CMK (cell line): Measurements from ENCODE around the gene KRTAP22-1.

Experiments
- DNase-seq: peaks from one replicate; pipeline ENCODE4 v3.0.0-alpha.2; 2010; ENCODE audit warnings: low read depth

Gene KRTAP22-1

DNA sequence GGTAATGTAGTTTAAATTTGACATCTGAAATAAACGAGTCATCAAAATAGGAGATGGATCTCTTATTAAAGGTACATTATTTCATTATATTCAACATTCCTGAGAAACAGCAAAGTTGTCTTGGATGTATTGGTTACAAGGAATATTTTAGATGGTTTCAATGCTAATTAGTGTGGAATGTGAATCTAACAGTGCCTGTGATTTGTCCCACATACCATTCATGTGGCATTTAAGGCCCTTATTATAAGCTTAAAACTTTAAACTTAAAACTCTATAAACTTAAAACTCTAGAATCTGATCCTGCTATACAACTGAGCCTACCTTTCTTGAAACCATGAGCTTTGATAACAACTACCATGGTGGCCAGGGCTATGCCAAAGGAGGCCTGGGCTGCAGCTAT is at the start of gene KRTAP22-1:
TSS of gene KRTAP22-1 (plus strand) at position 301 of the 400 bp plus-strand sequence.
- no peak for DNase-seq

DNA sequence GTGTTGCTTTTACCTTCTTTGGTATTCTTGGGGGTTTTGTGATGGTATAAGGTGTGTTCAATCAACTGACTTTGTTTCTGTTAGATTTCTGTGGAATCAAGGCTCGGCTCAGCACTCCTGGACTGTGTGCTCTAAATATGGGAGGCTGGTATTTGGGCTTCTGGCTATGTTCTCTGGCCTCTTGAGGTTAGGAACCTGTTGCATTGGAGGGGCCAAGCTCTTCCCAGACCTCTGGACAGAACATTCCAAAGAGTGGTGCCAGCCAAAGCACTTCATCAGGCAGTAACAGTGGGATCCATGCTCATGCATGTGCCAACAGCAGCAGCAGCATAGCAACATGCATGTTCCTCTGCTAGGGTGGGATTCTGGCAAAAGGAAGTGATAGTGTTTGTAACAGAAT is 48.1 kb upstream of the KRTAP22-1 start:
- no peak for DNase-seq

- no peak for DNase-seq
Observed at GRCh38 chr21:30555095-30555494, 45.8 kb upstream of the KRTAP22-1 start.

DNA sequence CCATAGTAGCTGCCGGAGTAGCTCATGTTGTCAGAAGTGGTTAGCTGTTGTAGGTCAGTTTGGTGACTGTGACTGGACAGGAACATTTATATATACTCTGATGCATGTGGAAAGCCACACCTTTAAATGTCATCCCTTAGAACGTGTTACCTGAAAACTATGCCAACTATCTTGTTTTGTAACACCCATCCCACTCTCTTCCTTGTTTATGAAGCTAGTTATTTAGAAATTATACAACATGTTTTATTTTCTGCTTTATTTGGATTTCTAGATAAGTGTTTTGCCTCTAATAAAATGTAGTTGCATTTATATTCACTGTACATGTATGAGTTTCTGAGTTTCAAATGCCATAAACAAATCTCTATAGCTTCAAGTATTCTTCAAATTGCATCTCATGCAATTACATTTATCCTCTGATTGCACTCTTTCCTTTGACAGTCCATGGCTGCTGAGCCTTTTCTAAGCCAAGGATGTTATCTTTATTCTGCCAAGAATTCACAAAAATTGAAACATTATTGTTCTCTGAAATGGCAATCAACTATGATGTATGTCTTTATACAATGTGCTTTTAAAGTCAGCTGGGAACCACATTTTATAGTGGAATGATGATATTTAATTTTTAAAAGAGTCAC is 39.5 kb upstream of the KRTAP22-1 start, which contains the start of gene KRTAP19-7:
TSS of gene KRTAP19-7 (minus strand) at position 51 of the 632 bp plus-strand sequence. CDS start at position 26, 25 bp downstream.
- DNase-seq: no peak

- DNase-seq: no peak
Observed at GRCh38 chr21:30561957-30562356, 38.9 kb upstream of the KRTAP22-1 start.

GRCh38 chr21:30563072-30563471 is 37.8 kb upstream of the KRTAP22-1 start:
- DNase-seq: no peak

- DNase-seq: no peak
Observed at GRCh38 chr21:30563630-30564029, 37.3 kb upstream of the KRTAP22-1 start.

DNA sequence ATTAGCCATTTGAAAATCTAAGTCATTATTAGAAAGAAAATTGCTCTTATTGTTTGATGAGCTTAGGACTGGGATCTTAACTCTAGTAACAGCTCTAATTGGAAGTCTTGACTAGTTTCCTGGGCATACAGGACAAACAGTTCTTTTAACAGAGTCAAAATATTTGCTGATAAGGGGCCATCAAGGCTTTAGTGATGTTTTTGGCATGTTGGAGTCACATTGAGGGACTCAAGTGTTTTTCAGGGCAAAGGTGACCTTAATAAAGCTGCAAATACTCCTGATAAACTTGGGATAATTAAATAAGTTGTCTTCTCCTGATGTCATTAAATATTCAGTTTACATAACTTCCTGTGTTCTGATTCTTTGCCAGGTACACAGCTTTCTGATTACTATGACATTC is 33.3 kb upstream of the KRTAP22-1 start:
- DNase-seq: no peak

DNA sequence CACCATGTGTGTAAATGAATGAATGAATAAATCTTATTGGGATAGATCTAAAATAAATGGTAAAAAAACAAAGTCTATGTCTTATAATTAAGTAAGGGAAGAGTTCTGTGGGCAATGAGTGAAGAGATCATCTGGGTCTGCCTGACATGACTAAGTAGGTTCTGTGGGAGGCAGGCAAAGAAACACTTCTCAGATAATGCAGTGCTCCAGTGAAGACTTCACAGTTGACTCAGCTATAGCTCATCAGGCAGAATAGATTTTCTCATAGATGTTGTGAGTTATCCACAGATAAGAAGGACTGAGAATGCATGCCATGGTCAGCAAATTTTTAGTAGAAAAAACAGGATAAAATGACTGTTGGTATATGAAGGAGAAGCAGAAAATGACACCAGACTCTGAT is 23.1 kb upstream of the KRTAP22-1 start:
- no peak for DNase-seq

DNA sequence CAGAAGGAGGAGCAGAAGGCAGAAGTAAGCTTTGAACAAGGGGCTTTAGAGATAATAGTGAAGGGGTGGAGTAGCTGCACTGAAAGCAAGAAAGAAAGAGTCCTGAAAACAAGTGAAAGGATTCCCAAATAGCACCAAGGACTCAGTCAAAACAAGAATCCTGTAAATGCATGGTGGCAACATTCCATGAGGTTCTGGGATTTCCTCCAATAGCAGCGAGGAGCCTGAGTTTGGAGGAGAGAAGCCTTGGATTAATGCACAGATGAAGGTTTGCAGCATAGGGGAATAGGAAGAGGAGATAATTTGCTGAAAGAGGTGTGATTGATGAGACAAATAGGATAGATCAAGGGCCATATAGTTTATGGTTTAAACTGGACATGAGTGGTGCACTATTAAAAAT is 21.5 kb upstream of the KRTAP22-1 start:
- no peak for DNase-seq

GRCh38 chr21:30580132-30580531 is 20.8 kb upstream of the KRTAP22-1 start:
- no peak for DNase-seq

DNA sequence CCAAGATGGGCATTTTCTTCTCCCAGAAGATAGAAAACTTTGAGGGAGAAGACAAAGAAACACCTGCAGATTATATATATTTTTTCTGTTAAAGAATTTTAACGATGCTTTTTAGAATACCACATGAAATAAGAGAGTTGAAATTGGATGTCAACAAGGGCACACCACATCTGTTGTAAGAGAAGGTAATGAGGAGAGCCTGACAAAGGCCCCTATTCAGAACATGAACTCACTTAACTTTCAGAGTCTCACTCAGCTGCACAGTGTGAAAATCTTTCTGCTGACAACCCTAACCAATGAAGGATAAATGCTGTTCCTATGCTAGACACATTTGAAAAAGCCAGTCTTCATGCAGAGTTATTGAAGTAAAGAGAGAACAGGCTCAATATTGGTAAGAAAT is 18.0 kb upstream of the KRTAP22-1 start:
- DNase-seq: no peak

GRCh38 chr21:30590297-30590696 is 10.6 kb upstream of the KRTAP22-1 start, which contains the start of gene KRTAP22-2:
KRTAP22-2 (minus strand) TSS chr21:30590397.
- no peak for DNase-seq

GRCh38 chr21:30592140-30592539 is 8.7 kb upstream of the KRTAP22-1 start, which contains the start of gene KRTAP6-3:
KRTAP6-3 (plus strand) TSS chr21:30592440; CDS start chr21:30592446, 6 bp downstream.
- DNase-seq: no peak

- DNase-seq: no peak
Observed at GRCh38 chr21:30598802-30599201, 2.1 kb upstream of the KRTAP22-1 start, which contains the start of gene KRTAP6-2. KRTAP6-2 (minus strand) TSS chr21:30598902; CDS start chr21:30598874, 28 bp downstream.

- no peak for DNase-seq
Observed at GRCh38 chr21:30605968-30606367, 5.1 kb downstream of the KRTAP22-1 start.

DNA sequence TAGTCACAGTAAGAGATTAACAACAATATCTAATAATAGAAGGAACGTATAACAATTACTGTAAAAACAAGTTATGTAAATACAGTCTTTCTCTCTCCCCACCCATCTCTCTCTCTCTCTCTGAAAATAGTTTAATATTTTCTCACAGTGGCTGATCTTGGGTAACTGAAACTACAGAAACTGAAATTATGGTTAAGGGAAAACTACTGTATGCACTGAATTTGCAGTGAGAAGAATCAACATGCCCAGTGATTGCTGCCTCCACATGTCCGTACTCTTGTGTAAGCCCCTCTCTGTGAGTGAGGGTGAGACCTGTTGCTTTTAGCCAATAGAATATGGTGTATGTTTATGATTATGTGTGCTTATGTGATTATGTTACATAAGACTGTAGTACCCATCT is 11.2 kb downstream of the KRTAP22-1 start:
- DNase-seq: no peak

DNA sequence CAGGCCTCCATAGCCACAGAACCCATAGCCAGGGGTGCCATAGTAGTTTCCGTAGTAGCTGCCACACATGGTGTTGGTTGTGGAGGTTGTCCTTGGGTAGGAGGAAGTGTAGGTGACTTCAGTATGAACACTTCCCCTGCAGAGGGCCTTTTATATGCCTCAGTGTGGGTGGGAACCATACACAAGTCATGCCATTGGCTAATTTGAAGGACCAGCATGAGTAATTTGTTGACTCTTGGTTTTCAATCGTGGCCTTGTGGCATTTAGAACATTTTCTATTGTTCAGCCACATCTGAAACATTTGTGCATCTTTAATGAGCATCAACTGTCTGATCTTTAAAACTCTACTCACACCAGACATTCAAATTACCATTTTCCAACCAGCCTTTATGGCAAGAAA is 12.9 kb downstream of the KRTAP22-1 start, which contains the start of gene KRTAP6-1:
TSS of gene KRTAP6-1 (minus strand) at position 95 of the 400 bp plus-strand sequence. CDS start at position 69, 26 bp downstream.
- no peak for DNase-seq

DNA sequence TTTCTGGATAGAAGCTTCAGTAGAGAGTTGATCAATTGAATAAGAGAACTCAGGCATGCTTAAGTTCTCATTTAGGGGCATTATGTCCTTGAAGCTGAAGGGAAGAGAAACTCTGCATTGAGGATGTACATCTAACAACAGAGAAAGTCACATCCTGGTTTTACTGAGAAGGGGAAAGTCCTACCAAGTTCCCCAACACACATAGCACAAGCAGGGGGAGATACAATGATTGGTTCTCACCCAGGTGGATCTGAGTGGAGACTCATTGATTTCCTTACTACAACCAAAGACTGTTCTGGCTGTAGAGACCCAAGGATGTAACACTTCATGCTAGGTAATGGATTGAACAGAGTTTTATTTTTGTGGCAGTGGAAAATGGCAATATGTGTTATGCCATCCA is 14.3 kb downstream of the KRTAP22-1 start:
- DNase-seq: no peak

- DNase-seq: no peak
Observed at GRCh38 chr21:30616125-30616524, 15.2 kb downstream of the KRTAP22-1 start, which contains the start of gene KRTAP20-1. KRTAP20-1 (plus strand) TSS chr21:30616425; CDS start chr21:30616455, 30 bp downstream.

GRCh38 chr21:30620080-30620479 is 19.2 kb downstream of the KRTAP22-1 start:
- DNase-seq: no peak

GRCh38 chr21:30620522-30620921 is 19.6 kb downstream of the KRTAP22-1 start, which contains the start of gene KRTAP20-4:
KRTAP20-4 (plus strand) TSS chr21:30620627.
- DNase-seq: no peak

- DNase-seq: no peak
Observed at GRCh38 chr21:30623362-30623761, 22.5 kb downstream of the KRTAP22-1 start.
